ENCODE data around the gene CNIH3.

CNIH3 gene

GRCh38 chr1:224673141-224673540 lies 57.0 kb downstream of the CNIH3 start:
- TF ChIP-seq YY1 (IDR thresholded peaks at IDR 0.05; ENCODE audit: low read depth) (no peak), TEAD4 (IDR thresholded peaks at IDR 0.05) (no peak), TCF12 (IDR thresholded peaks at IDR 0.05; ENCODE audit: low read depth) (no peak), CEBPB (IDR thresholded peaks at IDR 0.05) (no peak), CREB1 (IDR thresholded peaks at IDR 0.05; ENCODE audit: low read depth) (no peak), EP300 (IDR thresholded peaks at IDR 0.05; ENCODE audit: borderline replicate concordance) (no peak), FOXM1 (IDR thresholded peaks at IDR 0.05; ENCODE audit: borderline replicate concordance, low read depth) (no peak), NFIC (IDR thresholded peaks at IDR 0.05) (no peak), USF1 (IDR thresholded peaks at IDR 0.05) (no peak), TAF1 (IDR thresholded peaks at IDR 0.05; ENCODE audit: low read depth) (no peak), ZBTB7A (IDR thresholded peaks at IDR 0.05; ENCODE audit: low read depth) (no peak), RAD21 (IDR thresholded peaks at IDR 0.05; ENCODE audit: low read depth) (no peak), REST (IDR thresholded peaks at IDR 0.05; ENCODE audit: low read depth) (no peak), MAX (IDR thresholded peaks at IDR 0.05) (no peak), EGR1 (IDR thresholded peaks at IDR 0.05) (no peak)

- TF ChIP-seq RAD21 (IDR thresholded peaks at IDR 0.05; ENCODE audit: low read depth) (no peak), REST (IDR thresholded peaks at IDR 0.05; ENCODE audit: low read depth) (no peak), ZBTB7A (IDR thresholded peaks at IDR 0.05; ENCODE audit: low read depth) (no peak), EP300 (IDR thresholded peaks at IDR 0.05; ENCODE audit: borderline replicate concordance) (no peak), MAX (IDR thresholded peaks at IDR 0.05) (no peak), YY1 (IDR thresholded peaks at IDR 0.05; ENCODE audit: low read depth) (no peak)
Measured at GRCh38 chr1:224675590-224675989, 59.5 kb downstream of the CNIH3 start.

- TF ChIP-seq TEAD4 (IDR thresholded peaks at IDR 0.05) (no peak), CEBPB (IDR thresholded peaks at IDR 0.05) (no peak), REST (IDR thresholded peaks at IDR 0.05; ENCODE audit: low read depth) (no peak), CREB1 (IDR thresholded peaks at IDR 0.05; ENCODE audit: low read depth) (no peak), ZBTB7A (IDR thresholded peaks at IDR 0.05; ENCODE audit: low read depth) (no peak), NFIC (IDR thresholded peaks at IDR 0.05) (no peak), EGR1 (IDR thresholded peaks at IDR 0.05) (no peak), YY1 (IDR thresholded peaks at IDR 0.05; ENCODE audit: low read depth) (no peak), TAF1 (IDR thresholded peaks at IDR 0.05; ENCODE audit: low read depth) (no peak)
Measured at GRCh38 chr1:224676551-224676950, 60.4 kb downstream of the CNIH3 start.

GRCh38 chr1:224678168-224678567 lies 62.1 kb downstream of the CNIH3 start:
- no peak for TF ChIP-seq USF1 (IDR thresholded peaks at IDR 0.05)
- TF ChIP-seq TCF12 (IDR thresholded peaks at IDR 0.05; ENCODE audit: low read depth) = no peak
- no peak for TF ChIP-seq FOXM1 (IDR thresholded peaks at IDR 0.05; ENCODE audit: borderline replicate concordance, low read depth)
- TF ChIP-seq NFIC (IDR thresholded peaks at IDR 0.05) = no peak
- no peak for TF ChIP-seq REST (IDR thresholded peaks at IDR 0.05; ENCODE audit: low read depth)
- no peak for TF ChIP-seq CEBPB (IDR thresholded peaks at IDR 0.05)
- TF ChIP-seq MAX (IDR thresholded peaks at IDR 0.05) = no peak
- TF ChIP-seq YY1 (IDR thresholded peaks at IDR 0.05; ENCODE audit: low read depth) = no peak
- TF ChIP-seq RAD21 (IDR thresholded peaks at IDR 0.05; ENCODE audit: low read depth) = no peak
- TF ChIP-seq EGR1 (IDR thresholded peaks at IDR 0.05) = no peak
